ENCODE results near the gene SLC16A11. TPM values are rescaled to one million over a fixed set of nuclear protein-coding genes. Genes with fewer than 3 reads are reported as not detected.
"Not testable (repeated sequence)": the region's sequence is repeated elsewhere in the genome, so short reads cannot be mapped to it uniquely, and the experiment has no call there.

Gene SLC16A11
- not detected for total RNA-seq

- no peak within 1 kb of the TSS for H3K27ac Mint-ChIP-seq
- peak within 1 kb of the TSS; percentile 52 for H3K4me3 Mint-ChIP-seq
- CTCF ChIA-PET: interaction anchor here (1.0 to 3.4 kb wide), 3 partner anchors 21 to 93 kb away, joined by 3 to 18 read pairs (median 15); partner anchors contain the start of gene BCL6B
- peak; percentile 24 for DNase-seq
- H3K4me1 Mint-ChIP-seq: peaks cover 40% of the 10 kb centered on the region
- POLR2A ChIA-PET: no interaction called here
- H3K9me3 Mint-ChIP-seq: no peaks in the 10 kb centered on the region
- peaks cover 5% of the 10 kb centered on the region for H3K36me3 Mint-ChIP-seq (ENCODE audit: low read depth)
- peaks cover 11% of the 10 kb centered on the region for H3K27me3 Mint-ChIP-seq
Measured at GRCh38 chr17:7043497-7044198, at the start of gene SLC16A11. SLC16A11 (minus strand) TSS chr17:7044092; CDS start chr17:7043513, 579 bp downstream.

- H3K36me3 Mint-ChIP-seq (ENCODE audit: low read depth); POLR2A ChIA-PET; H3K9me3 Mint-ChIP-seq; H3K4me3 Mint-ChIP-seq; CTCF ChIA-PET; H3K27ac Mint-ChIP-seq; H3K4me1 Mint-ChIP-seq: not testable (repeated sequence)
- peaks cover 13% of the 10 kb centered on the region for H3K27me3 Mint-ChIP-seq
- DNase-seq: peak; percentile 41
Measured at GRCh38 chr17:7091311-7092005, 47.6 kb upstream of the SLC16A11 start.

GRCh38 chr17:7089570-7089969 is 45.7 kb upstream of the SLC16A11 start:
- H3K27ac Mint-ChIP-seq; H3K9me3 Mint-ChIP-seq; POLR2A ChIA-PET; H3K36me3 Mint-ChIP-seq (ENCODE audit: low read depth); DNase-seq; H3K4me3 Mint-ChIP-seq; CTCF ChIA-PET; H3K4me1 Mint-ChIP-seq: not testable (repeated sequence)
- H3K27me3 Mint-ChIP-seq: peaks cover 15% of the 10 kb centered on the region

GRCh38 chr17:7088442-7088841 is 44.5 kb upstream of the SLC16A11 start:
- H3K27ac Mint-ChIP-seq, POLR2A ChIA-PET: not testable (repeated sequence)
- CTCF ChIA-PET: interaction anchor here (0.7 kb wide), 1 partner anchor 25 kb away, joined by 4 read pairs; no protein-coding TSS in a partner anchor

GRCh38 chr17:7084088-7084487 is 40.2 kb upstream of the SLC16A11 start:
- Mint-ChIP-seq H3K36me3 (ENCODE audit: low read depth) (peaks cover 2% of the 10 kb centered on the region), H3K4me1 (peaks cover 34% of the 10 kb centered on the region), H3K27me3 (peaks cover 23% of the 10 kb centered on the region), H3K27ac (no peak overlapping the region), H3K9me3 (no peaks in the 10 kb centered on the region), H3K4me3 (no peak overlapping the region)
- ChIA-PET POLR2A (no interaction called here), CTCF (no interaction called here)
- DNase-seq: no peak

More at GRCh38 chr17:7088442-7088841, 44.5 kb upstream of the SLC16A11 start:
- DNase-seq; H3K4me3 Mint-ChIP-seq; H3K4me1 Mint-ChIP-seq; H3K9me3 Mint-ChIP-seq; H3K36me3 Mint-ChIP-seq (ENCODE audit: low read depth): not testable (repeated sequence)
- peaks cover 26% of the 10 kb centered on the region for H3K27me3 Mint-ChIP-seq

GRCh38 chr17:7083592-7083991 is 39.7 kb upstream of the SLC16A11 start:
- H3K9me3 Mint-ChIP-seq: no peaks in the 10 kb centered on the region
- peaks cover 2% of the 10 kb centered on the region for H3K36me3 Mint-ChIP-seq (ENCODE audit: low read depth)
- no peak for DNase-seq
- ChIA-PET POLR2A (no interaction called here), CTCF (no interaction called here)
- H3K4me1 Mint-ChIP-seq: peaks cover 34% of the 10 kb centered on the region
- H3K27ac Mint-ChIP-seq: no peak overlapping the region
- no peak overlapping the region for H3K4me3 Mint-ChIP-seq
- peaks cover 23% of the 10 kb centered on the region for H3K27me3 Mint-ChIP-seq

- peaks cover 2% of the 10 kb centered on the region for H3K36me3 Mint-ChIP-seq (ENCODE audit: low read depth)
- no peak overlapping the region for H3K27ac Mint-ChIP-seq
- H3K4me3 Mint-ChIP-seq: no peak overlapping the region
- DNase-seq: peak; percentile 62
- ChIA-PET CTCF (no interaction called here), POLR2A (no interaction called here)
- peaks cover 34% of the 10 kb centered on the region for H3K4me1 Mint-ChIP-seq
- no peaks in the 10 kb centered on the region for H3K9me3 Mint-ChIP-seq
- peaks cover 20% of the 10 kb centered on the region for H3K27me3 Mint-ChIP-seq
Measured at GRCh38 chr17:7081341-7082062, 37.6 kb upstream of the SLC16A11 start.

- peaks cover 34% of the 10 kb centered on the region for H3K4me1 Mint-ChIP-seq
- ChIA-PET POLR2A (no interaction called here), CTCF (no interaction called here)
- peaks cover 16% of the 10 kb centered on the region for H3K27me3 Mint-ChIP-seq
- H3K36me3 Mint-ChIP-seq (ENCODE audit: low read depth): peaks cover 2% of the 10 kb centered on the region
- no peaks in the 10 kb centered on the region for H3K9me3 Mint-ChIP-seq
- no peak for DNase-seq
- H3K27ac Mint-ChIP-seq: no peak overlapping the region
- H3K4me3 Mint-ChIP-seq: no peak overlapping the region
Measured at GRCh38 chr17:7080456-7081041, 36.7 kb upstream of the SLC16A11 start.

GRCh38 chr17:7079581-7080455 is 35.9 kb upstream of the SLC16A11 start, which contains the start of gene CLEC10A:
CLEC10A (minus strand) TSS chr17:7080251; CDS start chr17:7078812, 1,439 bp downstream.
- peaks cover 34% of the 10 kb centered on the region for H3K4me1 Mint-ChIP-seq
- no peak within 1 kb of the TSS for H3K27ac Mint-ChIP-seq
- ChIA-PET POLR2A (no interaction called here), CTCF (no interaction called here)
- H3K4me3 Mint-ChIP-seq: no peak within 1 kb of the TSS
- H3K36me3 Mint-ChIP-seq (ENCODE audit: low read depth): peaks cover 2% of the 10 kb centered on the region
- DNase-seq: no peak
- no peaks in the 10 kb centered on the region for H3K9me3 Mint-ChIP-seq
- H3K27me3 Mint-ChIP-seq: peaks cover 16% of the 10 kb centered on the region

- DNase-seq: no peak
- Mint-ChIP-seq H3K36me3 (ENCODE audit: low read depth) (peaks cover 2% of the 10 kb centered on the region), H3K27me3 (peaks cover 5% of the 10 kb centered on the region), H3K4me1 (peaks cover 28% of the 10 kb centered on the region), H3K4me3 (no peak overlapping the region), H3K9me3 (no peaks in the 10 kb centered on the region), H3K27ac (no peak overlapping the region)
- CTCF ChIA-PET: interaction anchor here (0.6 kb wide), 1 partner anchor 208 kb away, joined by 4 read pairs; no protein-coding TSS in a partner anchor
- POLR2A ChIA-PET: no interaction called here
Measured at GRCh38 chr17:7078711-7079110, 34.8 kb upstream of the SLC16A11 start.

- POLR2A ChIA-PET: no interaction called here
- Mint-ChIP-seq H3K27ac (no peak overlapping the region), H3K27me3 (peaks cover 1% of the 10 kb centered on the region), H3K36me3 (ENCODE audit: low read depth) (peaks cover 2% of the 10 kb centered on the region), H3K4me3 (no peak overlapping the region), H3K9me3 (no peaks in the 10 kb centered on the region), H3K4me1 (peaks cover 23% of the 10 kb centered on the region)
- CTCF ChIA-PET: interaction anchor here (0.6 kb wide), 1 partner anchor 100 kb away, joined by 3 read pairs; no protein-coding TSS in a partner anchor
- DNase-seq: no peak
Measured at GRCh38 chr17:7077911-7078546, 34.1 kb upstream of the SLC16A11 start.

- Mint-ChIP-seq H3K4me1 (no peaks in the 10 kb centered on the region), H3K36me3 (ENCODE audit: low read depth) (no peaks in the 10 kb centered on the region), H3K27ac (no peak overlapping the region), H3K27me3 (peaks cover 9% of the 10 kb centered on the region), H3K9me3 (no peaks in the 10 kb centered on the region), H3K4me3 (no peak overlapping the region)
- POLR2A ChIA-PET: no interaction called here
- CTCF ChIA-PET: no interaction called here
- no peak for DNase-seq
Measured at GRCh38 chr17:7074931-7075330, 31.0 kb upstream of the SLC16A11 start.

Measured in activated CD4-positive, alpha-beta T cell treated with anti-CD3 and anti-CD28 coated beads, Interleukin-2, amount 10 ng/mL, durations not matched to agents 7 days and 5 days (primary cell).